Esophagus squamous epithelium (tissue), 5 donors: ENCODE results near the gene CRB2. TPM values are rescaled to one million over a fixed set of nuclear protein-coding genes. Genes with fewer than 3 reads are reported as not detected.
"Not testable (repeated sequence)": the region's sequence is repeated elsewhere in the genome, so short reads cannot be mapped to it uniquely, and the experiment has no call there.

ENCODE experiments used
- DNase-seq: peaks from one replicate; lab custom pipeline; 2025; lab: John Stamatoyannopoulos, UW
- H3K27ac ChIP-seq, 4 donors: fragments of 200-600 bp; sonication (generic); one replicate each; pipeline ENCODE4 v1.5.1; 2016 to 2019; ENCODE audit warnings: mild to moderate bottlenecking in 1 of 4
- H3K27me3 ChIP-seq, 4 donors: fragments of 200-600 bp; sonication (generic); 1 replicate in 3 of 4; 2 replicates in 1 of 4; pipeline versions ENCODE4 v1.5.1 to v1.6.0; 2017 to 2021; ENCODE audit warnings: antibody characterized with exemption in 1 of 4
- H3K36me3 ChIP-seq, 3 donors: fragments of 200-600 bp; sonication (generic); one replicate each; pipeline ENCODE4 v1.5.1; 2016 to 2019
- H3K4me1 ChIP-seq, 3 donors: fragments of 200-600 bp; sonication (generic); one replicate each; pipeline ENCODE4 v1.5.1; 2017 to 2019
- H3K4me3 ChIP-seq, 4 donors: fragments of 200-600 bp; sonication (generic); 1 replicate in 3 of 4; 2 replicates in 1 of 4; pipeline ENCODE4 v1.5.1; 2016 to 2019; ENCODE audit warnings: mild to moderate bottlenecking in 2 of 4, moderate library complexity in 1 of 4
- H3K9me3 ChIP-seq, 3 donors: fragments of 200-600 bp; sonication (generic); one replicate each; pipeline ENCODE4 v1.5.1; 2016 to 2019
- POLR2A ChIP-seq, 4 donors: fragments of 450-650 bp; IDR thresholded peaks; one replicate each; pipeline ENCODE4 v1.6.1; 2017; ENCODE audit warnings: antibody characterized with exemption in 4 of 4, mild to moderate bottlenecking in 4 of 4, moderate library complexity in 3 of 4
- WGBS, 2 donors: methylation state at CpG; one replicate each; pipeline ENCODE4 v1.1.5; 2018; 5-methylcytosine and 5-hydroxymethylcytosine counted together
- intact Hi-C: fragments of 100-400 bp; cut with DNase I; formaldehyde crosslinking; loops from one replicate; pipeline ENCODE4 v1.15.0; 2022
- total RNA-seq, 4 donors: library from RNA; depleted of rRNA; stranded (reverse); fragments of >200 nt; gene quantifications; one replicate each; pipeline ENCODE4 v1.1.0, GENCODE V29; 2016
- TF ChIP-seq, protein P1 (sequence below), 6 experiments: fragments of 450-650 bp in 4 of 6; fragments of 200-600 bp in 2 of 6; sonication (generic) in 2 of 6; IDR thresholded peaks; one replicate each; pipeline ENCODE4 v1.5.1; 2016 to 2019; ENCODE audit warnings: antibody characterized with exemption in 6 of 6, mild to moderate bottlenecking in 4 of 6, moderate library complexity in 4 of 6
- donor health status: DM: yes; HTN: yes; CAD: no.

CRB2 gene
- total RNA-seq, 4 donors from 2014 or later, result not detected

DNA sequence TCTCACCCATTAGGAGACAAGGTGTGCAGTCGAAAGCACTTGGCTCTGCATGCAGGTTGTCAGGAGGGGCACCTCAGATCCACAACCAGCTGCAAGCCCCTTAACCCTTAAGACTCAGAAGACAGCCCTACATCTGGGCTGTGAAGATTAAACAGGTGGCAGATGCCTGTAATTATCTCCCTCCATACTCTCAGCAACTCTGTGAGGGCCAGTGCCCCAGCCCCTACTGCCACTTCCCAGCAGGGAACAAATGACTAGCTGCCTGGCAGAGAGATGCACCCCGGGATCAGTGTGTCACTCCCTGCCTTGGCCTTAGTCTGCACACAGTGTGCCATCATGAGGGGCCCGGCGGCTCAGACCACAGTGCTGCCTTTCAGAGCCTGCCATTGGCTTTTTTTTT, 42.0 kb downstream of the CRB2 start:
- WGBS, 2 donors, result 85 to 90% methylated on average over 3 to 4 of the region's 4 CpGs
- no peaks in the 10 kb centered on the region for H3K27me3 ChIP-seq
- no peak overlapping the region for H3K4me3 ChIP-seq
- intact Hi-C loops, result no loop called here
- no peak for DNase-seq
- no peak overlapping the region for H3K27ac ChIP-seq
- H3K4me1 ChIP-seq, result no peaks in the 10 kb centered on the region
- no peak for TF ChIP-seq POLR2A (IDR thresholded peaks at IDR 0.05)
- TF ChIP-seq, protein P1, sequence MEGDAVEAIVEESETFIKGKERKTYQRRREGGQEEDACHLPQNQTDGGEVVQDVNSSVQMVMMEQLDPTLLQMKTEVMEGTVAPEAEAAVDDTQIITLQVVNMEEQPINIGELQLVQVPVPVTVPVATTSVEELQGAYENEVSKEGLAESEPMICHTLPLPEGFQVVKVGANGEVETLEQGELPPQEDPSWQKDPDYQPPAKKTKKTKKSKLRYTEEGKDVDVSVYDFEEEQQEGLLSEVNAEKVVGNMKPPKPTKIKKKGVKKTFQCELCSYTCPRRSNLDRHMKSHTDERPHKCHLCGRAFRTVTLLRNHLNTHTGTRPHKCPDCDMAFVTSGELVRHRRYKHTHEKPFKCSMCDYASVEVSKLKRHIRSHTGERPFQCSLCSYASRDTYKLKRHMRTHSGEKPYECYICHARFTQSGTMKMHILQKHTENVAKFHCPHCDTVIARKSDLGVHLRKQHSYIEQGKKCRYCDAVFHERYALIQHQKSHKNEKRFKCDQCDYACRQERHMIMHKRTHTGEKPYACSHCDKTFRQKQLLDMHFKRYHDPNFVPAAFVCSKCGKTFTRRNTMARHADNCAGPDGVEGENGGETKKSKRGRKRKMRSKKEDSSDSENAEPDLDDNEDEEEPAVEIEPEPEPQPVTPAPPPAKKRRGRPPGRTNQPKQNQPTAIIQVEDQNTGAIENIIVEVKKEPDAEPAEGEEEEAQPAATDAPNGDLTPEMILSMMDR (IDR thresholded peaks at IDR 0.05), result no peak
- peaks cover 0 to 2% (median 0%) of the 10 kb centered on the region in 3 donors for H3K36me3 ChIP-seq
- no peaks in the 10 kb centered on the region for H3K9me3 ChIP-seq

DNA sequence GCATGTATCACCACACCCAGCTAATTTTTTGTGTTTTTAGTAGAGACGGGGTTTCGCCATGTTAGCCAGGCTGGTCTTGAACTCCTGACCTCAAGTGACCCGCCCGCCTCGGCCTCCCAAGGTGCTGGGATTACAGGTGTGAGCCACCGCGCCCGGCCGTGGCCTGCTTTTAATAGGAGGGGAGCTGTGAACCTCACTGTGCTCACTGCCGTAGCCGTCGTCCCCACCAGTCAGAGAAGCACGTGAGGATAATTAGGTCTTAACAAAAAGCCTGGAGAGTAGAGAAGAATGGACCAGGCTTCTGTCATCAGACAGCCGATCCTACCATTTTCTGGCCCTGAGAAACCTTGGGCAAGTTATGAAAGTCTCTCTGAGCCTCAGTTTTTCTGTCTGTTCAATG, 42.9 kb downstream of the CRB2 start:
- intact Hi-C loops, H3K9me3 ChIP-seq, DNase-seq, H3K4me3 ChIP-seq, H3K27ac ChIP-seq, H3K36me3 ChIP-seq, H3K27me3 ChIP-seq, H3K4me1 ChIP-seq: not testable (repeated sequence)
- WGBS, 2 donors, result 85 to 97% methylated on average over 10 to 14 of the region's 14 CpGs

GRCh38 chr9:123399803-123400378, 43.9 kb downstream of the CRB2 start:
- no peak overlapping the region for H3K4me3 ChIP-seq
- H3K27ac ChIP-seq, result no peak overlapping the region
- no peak for DNase-seq
- intact Hi-C loops, result no loop called here
- H3K27me3 ChIP-seq, result no peaks in the 10 kb centered on the region
- TF ChIP-seq, protein P1 (IDR thresholded peaks at IDR 0.05), result peak in 2 of 6 experiments; percentile 7 to 32
- TF ChIP-seq POLR2A (IDR thresholded peaks at IDR 0.05), result no peak
- peaks cover 0 to 7% (median 0%) of the 10 kb centered on the region in 3 donors for H3K36me3 ChIP-seq
- H3K4me1 ChIP-seq, result no peaks in the 10 kb centered on the region
- no peaks in the 10 kb centered on the region for H3K9me3 ChIP-seq
- 83 to 85% methylated on average over 11 of the region's 11 CpGs for WGBS, 2 donors

DNA sequence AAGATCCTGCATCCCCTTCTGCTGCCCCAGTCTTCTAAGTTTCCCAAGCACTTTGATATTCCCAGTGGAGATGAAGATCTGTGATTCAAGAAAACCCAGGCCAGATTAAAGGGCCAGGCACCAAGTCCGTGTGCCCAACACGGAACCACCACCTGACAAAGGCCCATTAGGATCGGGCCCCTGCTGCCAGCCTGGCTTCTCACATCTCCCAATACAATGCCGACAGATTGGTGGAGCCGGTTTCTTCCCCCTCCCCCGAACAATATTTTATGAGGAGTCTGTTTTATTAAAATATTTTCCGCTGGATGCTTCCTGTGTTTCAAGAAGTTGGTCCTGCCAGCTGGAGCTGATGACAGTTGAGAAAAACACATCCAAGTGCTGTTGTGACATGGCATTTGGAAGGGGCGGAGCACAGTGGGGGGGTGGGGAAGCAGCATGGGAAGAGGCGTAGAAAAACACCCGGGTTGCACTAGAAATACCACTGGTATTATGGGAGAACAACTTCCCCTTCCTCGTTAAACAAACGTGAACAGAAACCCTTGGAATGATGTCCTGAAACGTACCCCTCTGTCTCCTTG, 45.0 kb downstream of the CRB2 start:
- intact Hi-C loops, result no loop called here
- no peak overlapping the region for H3K27ac ChIP-seq
- H3K9me3 ChIP-seq, result no peaks in the 10 kb centered on the region
- WGBS, 2 donors, result 80% methylated on average over 12 of the region's 13 CpGs
- H3K4me3 ChIP-seq, result no peak overlapping the region
- DNase-seq, result no peak
- peaks cover 0 to 7% (median 0%) of the 10 kb centered on the region in 3 donors for H3K36me3 ChIP-seq
- TF ChIP-seq, protein P1 (IDR thresholded peaks at IDR 0.05), result no peak
- no peak for TF ChIP-seq POLR2A (IDR thresholded peaks at IDR 0.05)
- H3K4me1 ChIP-seq, result peaks cover 0 to 2% (median 0%) of the 10 kb centered on the region in 3 donors
- H3K27me3 ChIP-seq, result no peaks in the 10 kb centered on the region

DNA sequence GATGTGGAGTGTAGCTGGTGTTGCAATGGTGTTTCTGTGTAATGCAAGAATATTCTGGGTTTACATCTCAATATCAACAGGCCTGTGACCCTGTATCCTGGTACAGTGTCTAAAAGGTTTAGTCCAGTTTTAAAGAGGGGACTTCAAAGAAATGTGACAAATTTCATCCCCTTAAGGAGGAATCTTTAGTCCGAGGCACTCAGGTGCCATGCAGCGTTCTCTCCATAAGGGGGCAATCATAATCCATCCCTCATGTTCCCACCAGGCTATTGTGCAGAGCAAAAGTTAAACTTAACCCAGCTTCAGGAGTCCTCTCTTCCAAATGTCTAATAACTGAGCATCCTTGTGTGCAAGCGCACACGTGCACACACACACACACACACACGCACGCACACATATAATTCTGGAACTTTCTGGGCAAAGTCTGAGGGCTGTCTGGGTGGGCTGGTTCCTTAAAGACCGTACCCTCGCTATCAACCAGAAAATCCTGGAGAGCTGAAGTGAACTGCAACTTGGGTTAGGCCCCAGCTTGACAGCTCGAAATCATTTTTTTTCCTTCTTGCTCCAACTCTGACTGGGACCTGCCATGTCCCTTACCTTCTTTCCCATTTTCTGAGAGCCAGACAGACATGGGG, 46.0 kb downstream of the CRB2 start:
- intact Hi-C loops, result no loop called here
- Histone ChIP-seq H3K9me3 (no peaks in the 10 kb centered on the region), H3K4me3 (no peak overlapping the region), H3K27me3 (no peaks in the 10 kb centered on the region), H3K27ac (no peak overlapping the region), H3K4me1 (peaks cover 0 to 11% (median 4%) of the 10 kb centered on the region in 3 donors), H3K36me3 (peaks cover 0 to 7% (median 0%) of the 10 kb centered on the region in 3 donors)
- TF ChIP-seq, protein P1 (IDR thresholded peaks at IDR 0.05), result peak in 4 of 6 experiments; percentile 27 to 56 (median 40)
- TF ChIP-seq POLR2A (IDR thresholded peaks at IDR 0.05), result no peak
- 54 to 77% methylated on average over 9 of the region's 9 CpGs for WGBS, 2 donors
- no peak for DNase-seq
